Endodermal cell (in vitro differentiated cells): Measurements from ENCODE around the gene SLC39A5. TPM values are rescaled to one million over a fixed set of nuclear protein-coding genes. Genes with fewer than 3 reads are reported as not detected.

Source experiments
- DNase-seq: peaks from one replicate; pipeline ENCODE4 v3.0.0-alpha.2; 2017
- H3K27ac ChIP-seq: 2 replicates; pipeline ENCODE4 v1.5.1; 2013; ENCODE audit warnings: mild to moderate bottlenecking, low read depth, low read length, moderate library complexity
- H3K27me3 ChIP-seq: 2 replicates; pipeline ENCODE4 v1.6.1; 2013; ENCODE audit warnings: mild to moderate bottlenecking, low read length, moderate library complexity; ENCODE audit not compliant: insufficient read depth, control insufficient read depth, poor library complexity, severe bottlenecking
- H3K36me3 ChIP-seq: 2 replicates; pipeline ENCODE4 v1.7.0; 2013; ENCODE audit warnings: mild to moderate bottlenecking, low read length, moderate library complexity; ENCODE audit not compliant: control insufficient read depth, insufficient read depth
- H3K4me1 ChIP-seq: one replicate; pipeline ENCODE4 v1.7.0; 2013; ENCODE audit warnings: low read length; ENCODE audit not compliant: control insufficient read depth, insufficient read depth
- H3K4me3 ChIP-seq: 2 replicates; pipeline ENCODE4 v1.5.1; 2013; ENCODE audit warnings: mild to moderate bottlenecking, low read length, moderate library complexity
- H3K9ac ChIP-seq: 2 replicates; pipeline ENCODE4 v1.6.1; 2013; ENCODE audit warnings: mild to moderate bottlenecking, low read length, moderate library complexity; ENCODE audit not compliant: poor library complexity, severe bottlenecking; ENCODE audit errors: extremely low read depth
- H3K9me3 ChIP-seq: 2 replicates; pipeline ENCODE4 v1.6.1; 2013; ENCODE audit warnings: mild to moderate bottlenecking, low read length, moderate library complexity; ENCODE audit not compliant: control insufficient read depth
- H3K27ac Mint-ChIP-seq: 2 replicates; pipeline ENCODE4 v1.8.0; 2020; ENCODE audit warnings: mixed read lengths
- H3K27me3 Mint-ChIP-seq: 2 replicates; pipeline ENCODE4 v1.8.0; 2021; ENCODE audit warnings: mild to moderate bottlenecking, mixed read lengths; ENCODE audit not compliant: insufficient read depth
- H3K36me3 Mint-ChIP-seq: 2 replicates; pipeline ENCODE4 v1.8.0; 2020; ENCODE audit warnings: low read depth, mixed read lengths
- H3K4me1 Mint-ChIP-seq: 2 replicates; pipeline ENCODE4 v1.8.0; 2020; ENCODE audit warnings: mixed read lengths
- H3K4me3 Mint-ChIP-seq: 2 replicates; pipeline ENCODE4 v1.8.0; 2020; ENCODE audit warnings: mild to moderate bottlenecking, moderate library complexity, mixed read lengths
- H3K9me3 Mint-ChIP-seq: 2 replicates; pipeline ENCODE4 v1.8.0; 2020; ENCODE audit warnings: mild to moderate bottlenecking, mixed read lengths
- CTCF ChIP-seq: fragments of 200-600 bp; sonication (generic); conservative IDR thresholded peaks from 2 replicates; pipeline ENCODE4 v1.5.0; 2021; ENCODE audit warnings: antibody characterized with exemption, mild to moderate bottlenecking
- WGBS, 2 experiments: methylation state at CpG; one replicate each; pipeline versions ENCODE4 v1.1.5 to v1.1.7; 2013; ENCODE audit warnings: missing lambda C conversion rate in 2 of 2, mixed read lengths in 1 of 2; ENCODE audit not compliant: insufficient coverage in 1 of 2, insufficient read length in 1 of 2; 5-methylcytosine and 5-hydroxymethylcytosine counted together
- total RNA-seq, 2 donors: library from RNA; stranded (reverse); fragmentation: NEBNext Ultra II Directional in 1 of 2; extraction: Animal tissue kit (Norgen Biotek cat#: 25700) in 1 of 2; gene quantifications; 2 replicates in 1 of 2; 3 replicates in 1 of 2; pipeline ENCODE4 v1.2.1, GENCODE V29; 2021

The SLC39A5 gene
- total RNA-seq, 2 donors from 2014 or later, result 2.5 to 3.2 TPM

- no peaks in the 10 kb centered on the region for H3K9me3 Mint-ChIP-seq
Observed at GRCh38 chr12:56236985-56237384, 7.1 kb downstream of the SLC39A5 start.

GRCh38 chr12:56237552-56237951 is 7.7 kb downstream of the SLC39A5 start:
- no peaks in the 10 kb centered on the region for H3K4me1 ChIP-seq
- H3K9me3 Mint-ChIP-seq, result no peaks in the 10 kb centered on the region
- peak; percentile 65 for DNase-seq

More at GRCh38 chr12:56236985-56237384, 7.1 kb downstream of the SLC39A5 start:
- no peaks in the 10 kb centered on the region for H3K4me1 ChIP-seq
- TF ChIP-seq CTCF, result no peak
- no peak overlapping the region for H3K4me3 ChIP-seq
- H3K27me3 ChIP-seq, result no peaks in the 10 kb centered on the region
- Mint-ChIP-seq H3K27me3 (peaks cover 8% of the 10 kb centered on the region), H3K36me3 (peaks cover 28% of the 10 kb centered on the region), H3K4me1 (no peaks in the 10 kb centered on the region), H3K4me3 (no peak overlapping the region), H3K27ac (no peak overlapping the region)
- no peak overlapping the region for H3K9ac ChIP-seq
- H3K36me3 ChIP-seq, result peaks cover 20% of the 10 kb centered on the region
- 89 to 100% methylated on average over 4 to 5 of the region's 5 CpGs for WGBS, 2 experiments
- DNase-seq, result no peak
- H3K27ac ChIP-seq, result no peak overlapping the region
- no peaks in the 10 kb centered on the region for H3K9me3 ChIP-seq

GRCh38 chr12:56241424-56242303 is 11.8 kb downstream of the SLC39A5 start:
- DNase-seq, result no peak
- Mint-ChIP-seq H3K36me3 (peaks cover 62% of the 10 kb centered on the region), H3K4me1 (no peaks in the 10 kb centered on the region), H3K4me3 (no peak overlapping the region), H3K27ac (no peak overlapping the region), H3K27me3 (no peaks in the 10 kb centered on the region), H3K9me3 (no peaks in the 10 kb centered on the region)
- Histone ChIP-seq H3K4me3 (no peak overlapping the region), H3K27ac (no peak overlapping the region), H3K27me3 (no peaks in the 10 kb centered on the region), H3K9me3 (no peaks in the 10 kb centered on the region), H3K9ac (no peak overlapping the region), H3K4me1 (no peaks in the 10 kb centered on the region), H3K36me3 (peaks cover 60% of the 10 kb centered on the region)
- TF ChIP-seq CTCF, result no peak
- WGBS, 2 experiments, result 88 to 98% methylated on average over 5 to 9 of the region's 9 CpGs

More at GRCh38 chr12:56237552-56237951, 7.7 kb downstream of the SLC39A5 start:
- peaks cover 25% of the 10 kb centered on the region for H3K36me3 ChIP-seq
- H3K27me3 Mint-ChIP-seq, result peaks cover 8% of the 10 kb centered on the region
- TF ChIP-seq CTCF, result no peak
- no peaks in the 10 kb centered on the region for H3K27me3 ChIP-seq
- WGBS, 2 experiments, result 88 to 94% methylated on average over 5 to 11 of the region's 11 CpGs
- H3K27ac ChIP-seq, result no peak overlapping the region
- H3K4me3 Mint-ChIP-seq, result no peak overlapping the region
- peaks cover 34% of the 10 kb centered on the region for H3K36me3 Mint-ChIP-seq
- H3K4me3 ChIP-seq, result no peak overlapping the region
- no peak overlapping the region for H3K9ac ChIP-seq
- no peak overlapping the region for H3K27ac Mint-ChIP-seq
- no peaks in the 10 kb centered on the region for H3K9me3 ChIP-seq
- no peaks in the 10 kb centered on the region for H3K4me1 Mint-ChIP-seq
